Measurements from ENCODE around the gene EMSY.

The EMSY gene

DNA sequence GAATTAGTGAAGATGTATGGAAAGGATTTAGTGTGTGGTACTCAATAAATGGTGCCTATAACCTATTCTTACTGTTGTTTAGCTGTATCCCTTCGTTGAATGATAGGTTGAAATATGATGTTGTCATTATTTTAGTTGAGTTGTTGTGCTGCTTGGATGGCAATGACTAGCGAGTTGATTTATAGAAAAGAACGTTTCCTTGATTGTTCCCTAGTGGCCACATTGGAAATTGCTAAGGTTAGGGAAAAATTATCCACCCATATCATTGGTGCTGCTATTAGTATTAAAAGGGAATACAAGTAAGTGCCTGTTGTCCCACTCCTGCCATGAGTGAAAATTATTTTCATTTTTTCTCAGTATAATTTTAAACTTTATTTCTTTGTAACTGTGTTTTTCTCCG, 14.5 kb downstream of the EMSY start:
- DNase-seq: no peak

DNA sequence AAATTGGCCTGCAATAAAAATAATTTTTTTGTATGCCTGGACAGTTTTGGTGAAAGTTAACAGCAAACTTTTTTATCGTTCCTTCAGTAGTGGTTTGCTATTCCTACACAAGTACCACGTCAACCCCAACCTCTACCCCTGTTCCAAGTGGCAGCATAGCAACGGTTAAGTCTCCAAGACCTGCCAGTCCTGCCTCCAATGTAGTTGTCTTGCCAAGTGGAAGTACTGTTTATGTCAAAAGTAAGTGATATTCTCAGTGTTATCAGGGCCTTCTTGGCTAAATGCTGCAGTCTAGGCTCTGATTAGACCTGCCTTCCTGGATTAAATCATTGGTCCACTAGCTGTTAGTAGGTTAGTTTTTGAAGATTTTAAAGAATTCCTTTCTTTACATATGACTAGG, 15.0 kb downstream of the EMSY start:
- no peak for DNase-seq

DNA sequence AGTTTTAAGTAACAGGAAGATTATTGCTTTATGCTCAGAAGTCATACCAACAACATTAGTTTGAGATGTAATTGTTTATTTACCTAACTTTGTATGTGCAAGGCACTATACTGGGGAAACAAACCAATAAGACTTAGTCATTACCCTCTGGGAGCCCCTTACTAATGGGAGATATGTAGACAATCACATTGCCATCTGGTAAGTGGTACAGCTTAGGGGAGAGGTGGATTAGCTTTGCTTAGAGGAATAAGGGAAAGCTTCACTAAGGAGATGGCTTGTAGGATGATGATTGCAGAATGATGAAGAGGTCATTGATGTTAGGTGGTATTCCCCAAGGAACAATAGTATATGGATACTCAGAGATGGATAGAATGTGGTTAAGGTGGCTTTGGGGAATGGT, 17.5 kb downstream of the EMSY start:
- DNase-seq: no peak

DNA sequence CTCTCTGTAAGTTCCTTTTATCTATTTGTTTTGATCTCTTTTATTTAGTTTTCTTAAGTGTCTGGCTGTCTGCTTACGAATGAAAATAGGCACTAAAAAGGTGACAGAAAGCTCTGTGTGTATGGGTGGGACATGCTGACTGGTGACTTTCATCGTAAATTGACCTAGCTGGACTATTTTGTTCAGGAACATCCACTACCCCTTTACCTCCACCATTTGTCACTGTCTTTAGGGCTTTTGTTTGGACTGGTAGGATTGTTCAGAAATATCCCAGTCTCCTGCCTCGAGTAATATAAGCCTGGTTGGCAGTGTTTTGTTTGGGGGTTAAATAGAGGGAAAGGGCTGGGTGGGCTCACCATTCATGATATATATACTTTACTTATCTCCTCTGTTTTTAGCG, 20.9 kb downstream of the EMSY start:
- DNase-seq: no peak

DNA sequence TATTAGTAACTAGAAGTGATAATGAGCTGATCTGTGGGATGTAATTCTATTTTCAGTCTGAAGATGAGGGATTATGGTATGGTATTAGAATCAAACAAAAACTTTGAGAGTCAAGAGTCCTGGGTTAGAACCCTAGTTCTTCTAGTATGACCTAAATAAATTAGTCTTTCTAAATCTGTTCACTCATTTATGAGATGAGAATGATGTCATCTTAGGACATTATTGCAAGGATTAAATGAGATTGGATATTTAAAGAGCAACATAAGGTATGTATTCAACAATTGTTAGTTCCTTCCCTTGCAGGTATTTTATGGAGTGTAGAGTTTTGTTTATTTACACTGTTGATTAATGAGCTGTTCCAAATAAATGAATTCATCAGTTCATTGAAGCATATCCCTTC, 21.8 kb downstream of the EMSY start:
- DNase-seq: no peak

DNA sequence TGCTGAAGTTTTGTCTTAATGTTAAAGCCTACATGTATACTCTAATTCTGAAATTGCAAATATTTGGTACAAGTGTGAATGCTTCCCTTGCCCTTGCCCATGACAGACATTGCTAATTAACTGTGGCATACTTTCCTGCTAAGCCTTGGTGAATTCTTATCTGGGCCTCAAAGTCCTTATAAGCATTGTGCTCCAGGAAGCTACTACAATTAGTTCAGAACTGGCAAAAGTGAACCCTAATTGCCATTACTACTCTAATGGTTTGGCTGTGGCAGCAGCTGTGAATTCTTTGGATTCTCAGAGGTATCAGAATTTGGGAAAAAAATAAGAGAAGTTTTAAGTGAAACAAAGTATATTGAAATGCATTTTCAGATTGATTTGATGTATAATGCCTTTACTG, 24.3 kb downstream of the EMSY start:
- no peak for DNase-seq

DNA sequence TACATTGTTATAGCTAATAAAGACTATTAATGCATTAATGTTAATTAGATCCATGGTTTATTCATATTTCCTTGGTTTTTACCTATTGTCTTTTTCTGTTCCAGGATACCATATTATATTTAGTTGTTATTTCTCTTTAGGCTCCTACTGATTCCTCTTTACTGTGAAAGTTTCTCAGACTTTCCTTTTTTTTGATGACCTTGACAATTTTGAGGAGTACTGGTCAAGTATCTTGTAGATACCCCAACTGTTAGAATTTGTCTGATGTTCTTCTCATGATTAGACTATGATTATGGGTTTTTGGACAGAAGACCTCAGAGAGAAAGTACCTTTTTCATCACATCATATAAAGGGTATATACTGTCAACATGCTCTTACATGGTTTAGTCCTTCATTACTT, 26.6 kb downstream of the EMSY start:
- no peak for DNase-seq

DNA sequence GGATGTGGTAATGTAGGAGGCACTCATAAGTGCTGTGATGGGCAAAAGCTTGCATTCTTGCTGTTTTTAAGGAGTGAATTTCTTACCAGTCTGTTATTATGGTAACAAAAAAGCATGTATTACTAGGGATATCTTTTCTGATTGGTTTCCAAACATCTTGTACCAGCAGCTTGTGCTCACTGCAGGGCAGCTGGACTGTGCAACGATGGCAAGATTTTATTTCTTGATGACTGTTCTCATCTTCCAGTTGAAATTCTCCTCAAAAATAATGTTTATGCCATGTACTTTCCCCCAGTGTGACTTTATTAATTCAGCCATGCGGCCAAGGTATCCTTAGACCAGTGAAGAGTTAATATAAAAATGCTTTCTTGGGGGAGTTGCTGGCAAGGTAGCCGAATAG, 35.4 kb downstream of the EMSY start:
- no peak for DNase-seq

DNA sequence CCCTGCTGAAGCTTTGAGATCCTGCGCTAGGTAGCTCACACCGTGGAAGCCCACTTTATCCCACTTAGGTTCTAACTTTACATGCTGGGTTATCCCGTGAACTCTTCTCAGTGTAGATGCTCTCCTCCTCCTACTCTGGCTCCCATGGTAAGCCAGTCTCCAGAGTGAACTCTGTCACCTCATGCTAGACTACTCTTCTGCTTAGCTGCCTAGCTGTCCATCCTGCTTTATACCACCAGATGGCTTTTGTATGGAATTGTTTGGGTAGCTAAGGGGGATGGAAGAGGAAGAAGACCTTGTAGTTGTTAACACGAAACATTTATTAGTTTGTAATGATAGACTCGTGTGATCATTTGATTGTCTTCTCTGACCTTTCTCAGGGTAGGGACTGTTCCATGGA, 46.8 kb downstream of the EMSY start:
- DNase-seq: no peak

DNA sequence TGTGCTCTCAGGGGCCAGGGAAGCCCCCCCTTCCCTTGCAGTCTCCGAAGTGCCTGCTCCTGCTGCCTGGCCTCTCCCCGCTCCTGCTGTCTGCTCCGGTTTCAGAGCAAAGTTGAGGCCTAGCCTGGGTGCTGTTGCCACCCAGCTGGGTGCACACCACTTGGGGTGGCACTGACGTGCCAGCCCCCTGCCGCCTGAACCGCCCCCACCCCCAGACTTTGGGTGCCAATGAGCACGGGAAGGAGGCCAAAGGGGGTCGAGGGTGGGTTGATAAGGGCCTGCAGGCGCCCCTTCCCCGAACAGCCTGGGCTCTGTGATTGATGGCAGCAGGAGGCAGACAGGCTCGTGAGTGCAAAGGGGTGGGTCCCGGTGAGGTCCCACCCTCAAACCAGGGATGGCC, 48.2 kb downstream of the EMSY start:
- no peak for DNase-seq

DNA sequence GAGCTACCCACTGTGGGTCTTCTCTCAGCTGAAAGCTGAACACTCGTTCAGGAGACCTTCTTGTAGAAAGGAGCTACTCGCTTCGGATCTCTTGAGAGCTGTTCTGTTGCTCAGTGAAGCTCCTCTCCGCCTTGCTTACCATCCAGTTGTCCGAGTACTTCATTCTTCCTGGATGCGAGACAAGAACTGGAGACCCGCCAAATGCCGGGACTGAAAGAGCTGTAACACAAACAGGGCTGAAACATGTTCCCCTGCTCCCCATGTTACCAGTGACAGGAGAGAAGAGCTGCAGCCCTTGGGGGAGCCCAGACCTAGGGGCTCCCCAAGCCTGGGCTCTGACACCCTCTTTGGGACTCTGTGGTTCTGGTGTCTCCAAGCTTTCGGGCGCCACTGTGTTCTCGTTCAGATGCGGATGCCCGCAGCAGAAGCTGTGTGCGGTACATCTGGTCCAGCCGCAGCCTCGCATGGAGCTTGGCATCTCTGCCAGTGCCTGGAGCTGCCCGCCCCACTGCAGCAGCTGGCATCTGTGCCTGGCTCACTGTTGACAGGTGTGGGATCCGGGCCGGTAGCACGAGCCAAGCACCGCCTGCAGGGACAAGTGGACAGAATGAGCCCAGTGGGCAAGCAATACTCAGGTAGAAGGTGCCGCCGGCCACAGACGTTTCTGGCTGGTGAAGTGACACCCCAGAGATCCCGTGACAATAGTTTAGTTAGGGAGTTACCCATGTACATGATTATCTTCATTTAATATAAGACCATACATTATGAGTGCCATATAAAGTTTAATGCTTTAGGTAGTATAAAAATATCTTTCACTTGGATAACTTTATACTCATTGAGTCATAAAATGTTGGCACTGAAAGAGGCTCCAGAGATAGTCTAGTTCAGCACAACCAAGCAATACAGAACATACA, 49.1 kb downstream of the EMSY start:
- DNase-seq: no peak

DNA sequence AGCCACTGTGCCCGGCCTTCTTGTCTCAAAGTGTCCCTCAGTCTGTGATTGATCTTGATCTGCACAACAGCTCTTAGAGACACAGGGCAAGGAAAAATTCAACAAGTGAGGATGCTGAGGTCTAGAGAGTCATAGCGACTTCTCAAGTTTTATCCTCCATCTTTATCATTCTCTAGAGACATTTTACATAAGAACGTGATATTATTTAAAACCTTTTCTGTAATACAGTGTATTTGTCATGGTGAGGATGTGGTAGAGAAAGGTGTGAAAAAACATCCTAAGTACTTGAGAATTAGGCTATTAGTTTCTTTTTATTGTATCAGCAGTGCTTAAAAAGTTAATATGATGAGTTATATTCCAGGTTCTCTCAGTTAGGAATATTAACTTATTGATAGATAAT, 50.2 kb downstream of the EMSY start:
- DNase-seq: no peak

DNA sequence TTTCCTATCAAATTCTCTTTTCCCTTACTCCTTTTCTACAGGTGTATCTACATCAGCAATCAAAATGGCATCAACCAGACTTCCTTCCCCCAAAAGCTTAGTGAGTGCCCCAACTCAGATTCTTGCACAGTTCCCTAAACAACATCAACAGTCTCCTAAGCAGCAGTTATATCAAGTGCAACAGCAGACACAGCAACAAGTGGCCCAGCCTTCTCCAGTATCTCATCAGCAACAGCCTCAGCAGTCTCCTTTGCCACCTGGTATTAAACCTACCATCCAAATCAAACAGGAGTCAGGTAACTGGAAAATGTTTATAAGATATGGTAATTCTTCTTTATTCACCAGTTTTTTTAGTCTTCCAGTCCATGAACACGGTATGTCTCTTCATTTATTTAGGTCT, 51.4 kb downstream of the EMSY start:
- DNase-seq: no peak

DNA sequence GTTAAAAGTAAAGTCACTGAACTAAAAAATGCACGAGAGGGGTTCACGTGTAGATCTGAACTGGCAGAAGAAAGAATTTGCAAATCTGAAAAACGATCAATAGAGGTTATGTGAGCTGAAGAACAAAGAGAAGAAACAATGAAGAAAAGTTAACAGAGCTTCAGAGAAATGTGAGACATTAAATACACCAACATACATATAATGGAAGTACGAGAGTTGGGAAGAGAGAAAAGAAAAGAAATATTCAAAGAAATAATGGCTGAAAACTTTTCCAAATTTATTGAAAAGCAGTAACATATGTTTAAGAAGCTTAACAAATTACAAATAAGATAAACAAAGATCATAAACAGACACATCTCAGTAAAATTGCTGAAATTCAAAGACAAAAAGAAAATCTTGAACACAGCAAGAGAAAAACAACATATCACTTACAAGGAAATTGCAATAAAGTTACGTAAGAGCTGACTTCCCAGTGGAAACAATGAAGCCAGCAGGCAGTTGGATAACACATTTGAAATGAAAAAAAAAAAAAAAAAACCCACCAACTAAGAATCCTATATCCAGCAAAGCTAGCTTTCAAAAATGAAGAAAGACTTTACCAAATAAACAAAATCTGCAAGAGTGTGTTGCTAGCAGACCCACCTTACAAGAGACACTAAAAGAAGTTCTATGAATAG, 56.8 kb downstream of the EMSY start:
- no peak for DNase-seq

DNA sequence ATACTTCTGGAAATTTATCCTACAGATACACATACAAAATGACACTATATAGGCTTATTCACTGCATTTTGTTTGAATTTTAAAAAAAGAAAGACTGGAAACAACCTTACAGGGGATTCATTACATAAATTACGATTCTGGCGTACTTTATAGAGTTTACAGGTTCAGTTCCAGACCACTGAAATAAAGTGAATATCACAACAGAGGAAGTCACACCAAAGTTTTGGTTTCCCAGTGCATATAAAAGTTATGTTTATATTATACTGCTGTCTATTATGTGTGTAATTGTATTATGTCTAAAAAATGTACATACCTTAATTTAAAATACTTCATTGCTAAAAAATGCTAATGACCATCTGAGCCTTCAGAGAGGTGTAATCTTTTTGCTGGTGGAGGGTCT, 62.0 kb downstream of the EMSY start:
- DNase-seq: no peak

DNA sequence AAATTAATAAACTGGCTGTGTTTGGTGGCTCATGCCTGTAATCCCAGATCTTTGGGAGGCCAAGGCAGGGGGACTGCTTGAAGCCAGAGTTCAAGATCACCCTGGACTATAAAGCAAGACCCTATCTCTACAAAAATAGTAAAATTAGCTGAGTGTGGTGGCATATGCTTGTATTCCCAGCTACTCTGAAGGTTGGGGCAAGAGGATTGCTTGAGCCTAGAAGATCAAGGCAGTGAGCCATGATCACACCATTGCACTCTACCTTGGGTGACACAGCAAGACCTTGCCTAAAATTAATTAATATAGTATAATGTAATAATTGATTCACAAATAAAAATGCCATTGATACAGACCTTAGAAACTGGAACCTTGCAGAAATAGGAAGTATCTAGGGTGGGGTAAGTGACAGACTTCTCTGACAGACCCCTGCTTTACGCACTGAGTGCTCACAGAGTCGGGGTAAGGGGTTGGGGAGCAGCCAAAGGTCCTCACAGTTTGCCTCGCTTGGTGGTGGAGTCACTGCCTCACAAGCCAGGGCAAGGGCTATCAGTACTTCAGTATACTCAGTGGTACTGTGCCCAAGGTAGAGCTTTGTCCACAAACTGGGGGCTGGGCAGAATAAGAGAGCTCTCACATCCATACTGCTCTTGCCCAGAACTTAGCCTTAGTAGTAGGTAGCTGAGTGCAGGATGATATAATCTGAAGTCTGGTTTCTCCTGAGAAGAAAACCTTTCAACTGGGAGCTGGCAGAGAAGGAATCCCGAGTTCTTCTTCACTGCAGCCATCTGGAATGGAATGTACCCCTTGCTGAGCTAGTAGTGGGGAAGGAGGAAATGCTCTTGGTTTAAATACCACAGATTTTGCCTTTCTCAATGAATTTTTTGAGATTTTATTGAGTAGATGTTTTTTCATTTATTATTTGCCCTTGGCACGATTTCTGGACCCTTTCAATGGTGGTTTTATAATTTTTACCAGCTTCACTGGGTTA, 65.5 kb downstream of the EMSY start:
- no peak for DNase-seq

DNA sequence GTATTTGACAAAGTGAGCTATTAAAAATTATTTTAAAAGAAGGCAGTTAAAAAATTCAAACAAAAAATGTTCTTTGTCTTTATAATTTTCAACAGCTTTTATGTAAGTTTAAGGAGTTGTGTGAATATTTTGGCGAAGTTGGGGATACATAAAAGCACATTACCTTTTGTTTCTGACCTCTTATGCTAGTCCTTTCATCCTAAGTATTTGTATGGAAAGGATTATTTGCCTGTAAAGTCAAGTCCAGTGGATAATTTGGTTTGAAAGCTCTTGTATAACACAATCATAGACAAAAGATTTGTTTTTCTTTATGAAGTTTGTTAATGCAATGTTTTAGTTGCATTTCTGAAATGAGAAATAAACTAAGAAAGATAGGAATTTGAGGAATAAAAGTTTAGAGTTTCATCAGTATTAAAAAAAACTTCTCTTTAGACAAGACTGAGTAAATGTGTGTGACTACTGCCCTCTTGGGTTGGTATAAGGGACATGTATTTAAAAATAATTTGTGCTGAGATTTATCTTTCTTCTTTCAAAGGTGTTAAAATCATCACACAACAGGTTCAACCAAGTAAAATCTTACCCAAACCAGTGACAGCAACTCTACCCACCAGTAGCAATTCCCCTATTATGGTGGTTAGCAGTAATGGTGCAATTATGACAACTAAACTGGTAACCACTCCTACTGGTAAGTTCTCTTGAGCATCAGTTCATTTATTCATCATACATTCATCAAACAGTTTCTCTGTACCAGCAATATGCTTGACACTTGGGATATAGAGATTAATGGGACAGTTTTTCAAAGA, 68.2 kb downstream of the EMSY start:
- DNase-seq: no peak

DNA sequence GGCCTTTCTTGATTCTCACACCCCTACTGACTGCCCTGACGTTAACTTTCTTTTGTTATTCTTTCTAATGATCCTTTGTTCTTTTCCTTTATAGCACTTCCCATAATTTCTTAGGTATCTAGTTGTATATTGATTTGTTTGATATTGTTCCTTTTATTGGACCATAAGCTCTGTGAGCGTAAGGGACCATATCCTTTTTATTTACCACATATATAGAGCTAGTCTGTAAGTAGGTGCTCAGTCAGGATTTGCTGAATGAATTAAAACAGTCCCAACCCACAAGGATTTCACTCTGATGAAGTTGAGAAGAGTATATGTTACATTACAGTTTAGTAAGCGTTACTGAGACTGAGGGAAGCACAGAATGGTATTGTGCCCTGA, 68.8 kb downstream of the EMSY start:
- DNase-seq: no peak

DNA sequence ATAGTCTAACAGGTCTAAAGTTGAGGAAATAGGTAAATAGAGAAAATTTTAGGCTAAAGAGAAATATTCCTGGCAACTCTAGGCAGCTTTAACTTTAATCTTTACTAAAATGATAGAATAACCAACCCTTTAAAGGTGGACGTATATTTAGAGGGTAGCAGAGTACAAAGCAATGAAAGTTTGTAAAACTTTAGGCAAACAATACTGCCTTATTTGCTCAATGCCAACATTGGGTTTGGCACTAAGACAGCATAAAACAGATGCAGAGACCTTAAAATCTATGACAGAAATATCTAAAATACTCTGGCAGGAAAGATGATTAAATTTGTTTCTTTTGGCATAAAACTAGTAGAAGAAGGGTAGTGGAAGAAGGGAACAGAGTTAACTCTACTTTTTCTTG, 70.7 kb downstream of the EMSY start:
- DNase-seq: no peak

DNA sequence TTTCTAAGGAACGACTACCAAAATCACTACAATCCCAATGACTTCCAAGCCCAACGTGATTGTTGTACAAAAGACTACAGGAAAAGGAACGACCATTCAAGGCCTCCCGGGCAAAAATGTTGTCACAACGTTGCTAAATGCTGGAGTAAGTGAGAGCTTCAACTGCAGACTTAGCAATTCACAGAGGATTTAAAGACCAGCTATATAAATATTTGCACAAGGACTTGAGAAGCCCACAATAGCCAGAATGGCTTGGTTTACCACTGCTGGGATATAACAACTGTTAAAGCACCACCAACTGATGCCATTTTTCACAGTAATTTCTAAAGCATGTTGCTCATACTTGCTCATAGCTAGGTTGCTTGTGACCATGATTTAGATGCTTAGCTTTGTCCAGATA, 78.3 kb downstream of the EMSY start:
- DNase-seq: no peak

DNA sequence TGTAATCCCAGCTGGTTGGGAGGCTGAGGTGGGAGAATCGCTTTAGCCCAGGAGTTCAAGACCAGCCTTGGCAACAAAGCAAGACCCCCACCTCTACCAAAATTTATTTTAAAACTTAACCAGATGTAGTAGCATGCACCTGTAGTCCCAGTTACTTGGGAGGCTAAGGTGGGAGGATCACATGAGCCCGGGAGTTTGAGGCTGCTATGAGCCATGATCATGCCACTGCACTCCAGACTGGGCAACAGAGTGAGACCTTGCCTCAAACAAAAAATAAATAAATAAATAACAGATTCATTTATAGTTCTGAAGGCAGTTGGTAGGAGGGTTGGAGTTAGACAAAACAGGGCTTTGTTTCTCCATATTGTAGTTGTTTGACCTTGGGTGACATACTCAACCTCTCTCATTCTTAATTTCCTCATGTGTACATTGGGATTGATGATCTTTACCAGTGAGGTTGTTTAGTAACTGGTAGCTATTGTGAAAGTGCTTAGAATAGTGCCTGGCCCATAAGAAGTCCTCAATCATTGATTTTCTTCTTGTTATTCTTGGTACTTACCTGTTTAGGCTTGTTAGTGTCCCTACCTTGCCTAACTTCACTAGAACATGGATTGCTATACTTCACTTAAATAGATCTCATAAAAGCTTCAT, 79.1 kb downstream of the EMSY start:
- DNase-seq: no peak

DNA sequence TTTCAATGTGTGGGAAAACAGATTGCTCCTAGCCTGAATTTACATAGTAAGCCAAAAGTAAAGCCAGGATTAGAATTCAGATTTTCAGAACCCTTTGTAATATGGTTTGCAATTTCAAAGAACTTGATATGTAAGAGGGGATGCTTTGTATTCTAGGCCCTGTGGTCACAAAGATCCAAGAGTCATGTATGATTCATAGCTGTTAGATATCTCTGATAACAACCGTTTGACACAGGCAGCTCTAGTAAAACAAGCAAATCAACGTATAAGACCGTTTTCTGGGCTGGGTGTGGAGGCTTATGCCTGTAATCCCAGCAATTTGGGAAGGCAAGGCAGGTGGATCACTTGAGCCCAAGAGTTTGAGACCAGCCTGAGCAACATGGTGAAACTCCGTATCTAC, 79.6 kb downstream of the EMSY start:
- no peak for DNase-seq
